Nephron (organoid): Measurements from ENCODE around the gene THBD.

Experiments used
- H3K27ac Mint-ChIP-seq, 3 experiments: 2 replicates each; pipeline ENCODE4 v1.8.0; 2020; ENCODE audit warnings: mixed read lengths in 3 of 3, mild to moderate bottlenecking in 2 of 3, moderate library complexity in 1 of 3
- H3K27me3 Mint-ChIP-seq: 2 replicates; pipeline ENCODE4 v1.8.0; 2021; ENCODE audit warnings: low read depth, mild to moderate bottlenecking, moderate library complexity, mixed read lengths
- H3K36me3 Mint-ChIP-seq: 2 replicates; pipeline ENCODE4 v1.8.0; 2020; ENCODE audit warnings: low read depth, mixed read lengths
- H3K4me1 Mint-ChIP-seq: 2 replicates; pipeline ENCODE4 v1.8.0; 2020; ENCODE audit warnings: mixed read lengths
- H3K4me3 Mint-ChIP-seq, 3 experiments: 2 replicates each; pipeline ENCODE4 v1.8.0; 2020; ENCODE audit warnings: mild to moderate bottlenecking in 3 of 3, mixed read lengths in 3 of 3, moderate library complexity in 2 of 3
- H3K9me3 Mint-ChIP-seq: 2 replicates; pipeline ENCODE4 v1.8.0; 2020; ENCODE audit warnings: mixed read lengths
- CTCF ChIP-seq, 3 experiments: fragments of 200-600 bp; sonication (generic); IDR thresholded peaks; one replicate each; pipeline ENCODE4 v1.5.0; 2021; ENCODE audit warnings: antibody characterized with exemption in 3 of 3; ENCODE audit not compliant: unreplicated experiment in 3 of 3

THBD gene

GRCh38 chr20:23000232-23000947, 49.1 kb downstream of the THBD start:
- Mint-ChIP-seq H3K36me3 (no peaks in the 10 kb centered on the region), H3K9me3 (no peaks in the 10 kb centered on the region), H3K4me1 (no peaks in the 10 kb centered on the region), H3K27me3 (peaks cover 8% of the 10 kb centered on the region), H3K27ac (no peak overlapping the region), H3K4me3 (no peak overlapping the region)
- no peak for TF ChIP-seq CTCF (IDR thresholded peaks at IDR 0.05; ENCODE audit: unreplicated experiment in 3 of 3)

GRCh38 chr20:22999756-23000155, 49.7 kb downstream of the THBD start:
- Mint-ChIP-seq H3K27ac (no peak overlapping the region), H3K4me1 (no peaks in the 10 kb centered on the region), H3K36me3 (no peaks in the 10 kb centered on the region), H3K9me3 (peaks cover 2% of the 10 kb centered on the region), H3K4me3 (no peak overlapping the region), H3K27me3 (peaks cover 8% of the 10 kb centered on the region)
- TF ChIP-seq CTCF (IDR thresholded peaks at IDR 0.05; ENCODE audit: unreplicated experiment in 3 of 3) = no peak

- no peak for TF ChIP-seq CTCF (IDR thresholded peaks at IDR 0.05; ENCODE audit: unreplicated experiment in 3 of 3)
- no peaks in the 10 kb centered on the region for H3K36me3 Mint-ChIP-seq
- no peak overlapping the region for H3K27ac Mint-ChIP-seq
- peaks cover 8% of the 10 kb centered on the region for H3K27me3 Mint-ChIP-seq
- no peaks in the 10 kb centered on the region for H3K4me1 Mint-ChIP-seq
- no peak overlapping the region for H3K4me3 Mint-ChIP-seq
- H3K9me3 Mint-ChIP-seq = peaks cover 9% of the 10 kb centered on the region
These were observed 51.0 kb downstream of the THBD start for GRCh38 chr20:22998476-22998875.

GRCh38 chr20:22995923-22996322, 53.5 kb downstream of the THBD start:
- Mint-ChIP-seq H3K27me3 (no peaks in the 10 kb centered on the region), H3K9me3 (peaks cover 15% of the 10 kb centered on the region)

More at GRCh38 chr20:22995923-22996322, 53.5 kb downstream of the THBD start:
- no peak for TF ChIP-seq CTCF (IDR thresholded peaks at IDR 0.05; ENCODE audit: unreplicated experiment in 3 of 3)
- Mint-ChIP-seq H3K27ac (no peak overlapping the region), H3K4me3 (no peak overlapping the region), H3K36me3 (no peaks in the 10 kb centered on the region), H3K4me1 (no peaks in the 10 kb centered on the region)
